HepG2 (cell line): Measurements from ENCODE around the gene PRSS8. TPM values are rescaled to one million over a fixed set of nuclear protein-coding genes. Genes with fewer than 3 reads are reported as not detected.

Experiments used
- ATF7 ChIP-seq, 2 experiments: fragments of 450-650 bp in 1 of 2; sonication (generic) in 1 of 2; formaldehyde crosslinking in 1 of 2; IDR thresholded peaks; 2 replicates each; pipeline versions ENCODE4 v1.4.0 to v1.6.1; 2016 to 2020; ENCODE audit warnings: antibody characterized with exemption in 1 of 2, mild to moderate bottlenecking in 1 of 2, missing genetic modification reagents in 1 of 2
- ETV6 ChIP-seq: sonication (generic); formaldehyde crosslinking; conservative IDR thresholded peaks from 2 replicates; pipeline ENCODE4 v1.4.0; 2020; ENCODE audit warnings: missing genetic modification reagents
- GATAD2A ChIP-seq: IDR thresholded peaks from 2 replicates; pipeline ENCODE4 v1.6.1; 2016
- HIC2 ChIP-seq: sonication (generic); formaldehyde crosslinking; IDR thresholded peaks from 2 replicates; pipeline ENCODE4 v1.9.0; 2022; ENCODE audit warnings: low read depth, missing genetic modification reagents
- KLF9 ChIP-seq: IDR thresholded peaks from 2 replicates; pipeline ENCODE4 v1.6.1; 2016; ENCODE audit warnings: low read depth
- MED8 ChIP-seq: sonication (generic); formaldehyde crosslinking; IDR thresholded peaks from 2 replicates; pipeline ENCODE4 v1.8.1; 2023; ENCODE audit warnings: mild to moderate bottlenecking, missing genetic modification reagents; ENCODE audit not compliant: insufficient replicate concordance
- NFIB ChIP-seq: sonication (generic); formaldehyde crosslinking; IDR thresholded peaks from 2 replicates; pipeline ENCODE4 v1.9.0; 2021; ENCODE audit warnings: missing genetic modification reagents, mild to moderate bottlenecking, borderline replicate concordance
- NR1H2 ChIP-seq: sonication (generic); formaldehyde crosslinking; IDR thresholded peaks from 2 replicates; pipeline ENCODE4 v1.8.1; 2022; ENCODE audit warnings: low read depth, missing genetic modification reagents, borderline replicate concordance
- PCBP1 ChIP-seq: fragments of 200-400 bp; formaldehyde crosslinking; IDR thresholded peaks from 2 replicates; pipeline ENCODE4 v1.6.1; 2017; ENCODE audit warnings: mild to moderate bottlenecking, low read depth, low read length, borderline replicate concordance
- PCBP2 ChIP-seq: fragments of 200-400 bp; formaldehyde crosslinking; optimal IDR thresholded peaks from 2 replicates; pipeline ENCODE3; 2018; ENCODE audit warnings: low read length, low read depth; ENCODE audit not compliant: poor library complexity, severe bottlenecking
- RFX3 ChIP-seq: IDR thresholded peaks from 2 replicates; pipeline ENCODE4 v1.6.1; 2016; ENCODE audit warnings: missing biosample characterization, missing genetic modification reagents
- SATB2 ChIP-seq: sonication (generic); formaldehyde crosslinking; IDR thresholded peaks from 2 replicates; pipeline ENCODE4 v1.5.0; 2020; ENCODE audit warnings: missing genetic modification reagents
- SNAPC2 ChIP-seq: sonication (generic); formaldehyde crosslinking; IDR thresholded peaks from 2 replicates; pipeline ENCODE4 v1.8.1; 2022; ENCODE audit warnings: mild to moderate bottlenecking, missing genetic modification reagents
- SOX5 ChIP-seq: IDR thresholded peaks from 2 replicates; pipeline ENCODE4 v1.6.1; 2016; ENCODE audit warnings: borderline replicate concordance
- SP1 ChIP-seq, 2 experiments: fragments of 450-650 bp in 1 of 2; sonication (generic) in 1 of 2; formaldehyde crosslinking in 1 of 2; IDR thresholded peaks; 2 replicates each; pipeline versions ENCODE4 v1.4.0 to v1.6.1; 2016 to 2020; ENCODE audit warnings: missing genetic modification reagents in 1 of 2
- TOE1 ChIP-seq: sonication (generic); formaldehyde crosslinking; IDR thresholded peaks from 2 replicates; pipeline ENCODE4 v1.4.0; 2020; ENCODE audit warnings: mild to moderate bottlenecking, missing genetic modification reagents
- ZIK1 ChIP-seq: sonication (generic); formaldehyde crosslinking; IDR thresholded peaks from 2 replicates; pipeline ENCODE4 v1.5.0; 2020; ENCODE audit warnings: mild to moderate bottlenecking, low read depth, missing genetic modification reagents, borderline replicate concordance
- ZNF10 ChIP-seq: sonication (generic); formaldehyde crosslinking; IDR thresholded peaks from 2 replicates; pipeline ENCODE4 v1.4.0; 2020; ENCODE audit warnings: mild to moderate bottlenecking, low read depth, missing genetic modification reagents, borderline replicate concordance
- ZNF263 ChIP-seq: sonication (generic); formaldehyde crosslinking; IDR thresholded peaks from 2 replicates; pipeline ENCODE4 v1.4.0; 2020; ENCODE audit warnings: missing genetic modification reagents
- ZNF33A ChIP-seq: sonication (generic); formaldehyde crosslinking; IDR thresholded peaks from 2 replicates; pipeline ENCODE4 v1.5.1; 2020; ENCODE audit warnings: missing genetic modification reagents, mild to moderate bottlenecking, moderate library complexity, borderline replicate concordance
- ZNF557 ChIP-seq: sonication (generic); formaldehyde crosslinking; IDR thresholded peaks from 2 replicates; pipeline ENCODE4 v1.4.0; 2020; ENCODE audit warnings: missing genetic modification reagents
- ZNF816 ChIP-seq: sonication (generic); formaldehyde crosslinking; IDR thresholded peaks from 2 replicates; pipeline ENCODE4 v1.8.0; 2022; ENCODE audit warnings: missing genetic modification reagents, mild to moderate bottlenecking, borderline replicate concordance
- ZNF850 ChIP-seq: sonication (generic); formaldehyde crosslinking; conservative IDR thresholded peaks from 2 replicates; pipeline ENCODE4 v1.9.0; 2021; ENCODE audit warnings: mild to moderate bottlenecking, missing genetic modification reagents
- ZSCAN20 ChIP-seq: sonication (generic); formaldehyde crosslinking; IDR thresholded peaks from 2 replicates; pipeline ENCODE4 v1.4.0; 2020; ENCODE audit warnings: missing genetic modification reagents, mild to moderate bottlenecking, borderline replicate concordance
- polyA plus RNA-seq, 8 experiments: library from polyadenylated mRNA; depleted of rRNA in 3 of 8; stranded (reverse) in 7 of 8; unstranded in 1 of 8; fragments of >200 nt; fragmentation: Illumina TruSeq in 4 of 8; extraction: Trizol in 4 of 8; gene quantifications; 2 replicates each; pipeline versions ENCODE4 v1.2.1 to v1.2.3, GENCODE V29; 2011 to 2016; ENCODE audit warnings: low read depth in 4 of 8, missing spikeins in 1 of 8, mixed read lengths in 1 of 8; ENCODE audit not compliant: insufficient read depth in 1 of 8
- total RNA-seq, 5 experiments: library from RNA; depleted of rRNA; stranded (reverse); fragments of >200 nt; fragmentation: Illumina TruSeq; extraction: Trizol; gene quantifications; 2 replicates each; pipeline ENCODE4 v1.2.3, GENCODE V29; 2016; ENCODE audit warnings: low read depth in 1 of 5
- TF ChIP-seq, protein P1 (sequence below): sonication (generic); formaldehyde crosslinking; IDR thresholded peaks from 2 replicates; pipeline ENCODE4 v1.4.0; 2020; ENCODE audit warnings: missing genetic modification reagents, borderline replicate concordance

The PRSS8 gene
- total and polyA plus RNA-seq, 2 of the 13 experiments (the other 11 are each of a cell fraction or from before 2014, with no cell fraction given): 2.6 to 7.2 TPM

DNA sequence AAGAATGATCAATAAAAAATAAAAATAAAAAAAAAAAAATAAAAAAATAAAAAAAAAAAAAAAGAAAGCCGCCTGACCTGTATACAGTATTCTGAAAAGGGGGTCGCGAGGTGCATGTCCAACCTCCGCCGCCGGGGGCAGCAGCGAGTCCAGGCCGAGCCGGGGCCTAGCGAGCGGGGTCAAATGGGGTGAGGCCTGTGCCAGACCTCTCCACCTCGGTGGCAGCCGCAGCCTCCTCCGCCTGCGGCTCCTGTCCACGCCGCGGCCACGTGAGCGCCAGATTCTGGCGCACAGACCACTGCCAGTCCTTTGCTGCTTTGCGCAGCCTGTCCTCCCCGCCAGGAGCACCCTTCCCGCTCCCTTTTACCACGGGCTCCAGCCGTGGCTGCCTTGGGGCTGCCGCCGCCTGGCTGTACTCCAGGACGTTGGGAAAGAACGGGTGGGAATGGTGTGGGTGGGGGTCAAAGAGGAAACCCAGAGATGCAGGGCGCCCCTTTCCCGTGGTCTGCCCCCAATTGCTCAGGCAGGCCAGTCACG, 29.8 kb downstream of the PRSS8 start (continued):
- 0 out of 2 replicates have a peak, but pooled peaks have one; percentile 65 for TF ChIP-seq ZNF850 (CRISPR knock-in tag)
- TF ChIP-seq ZSCAN20 (CRISPR knock-in tag): peak; percentile 94
- peak; percentile 94 for TF ChIP-seq HIC2
- peak; percentile 81; the same call in 1 of the 2 replicates for TF ChIP-seq SATB2 (CRISPR knock-in tag)
- 0 out of 2 replicates have a peak, but pooled peaks have one; percentile 62 for TF ChIP-seq NR1H2 (CRISPR knock-in tag)
- TF ChIP-seq, protein P1, sequence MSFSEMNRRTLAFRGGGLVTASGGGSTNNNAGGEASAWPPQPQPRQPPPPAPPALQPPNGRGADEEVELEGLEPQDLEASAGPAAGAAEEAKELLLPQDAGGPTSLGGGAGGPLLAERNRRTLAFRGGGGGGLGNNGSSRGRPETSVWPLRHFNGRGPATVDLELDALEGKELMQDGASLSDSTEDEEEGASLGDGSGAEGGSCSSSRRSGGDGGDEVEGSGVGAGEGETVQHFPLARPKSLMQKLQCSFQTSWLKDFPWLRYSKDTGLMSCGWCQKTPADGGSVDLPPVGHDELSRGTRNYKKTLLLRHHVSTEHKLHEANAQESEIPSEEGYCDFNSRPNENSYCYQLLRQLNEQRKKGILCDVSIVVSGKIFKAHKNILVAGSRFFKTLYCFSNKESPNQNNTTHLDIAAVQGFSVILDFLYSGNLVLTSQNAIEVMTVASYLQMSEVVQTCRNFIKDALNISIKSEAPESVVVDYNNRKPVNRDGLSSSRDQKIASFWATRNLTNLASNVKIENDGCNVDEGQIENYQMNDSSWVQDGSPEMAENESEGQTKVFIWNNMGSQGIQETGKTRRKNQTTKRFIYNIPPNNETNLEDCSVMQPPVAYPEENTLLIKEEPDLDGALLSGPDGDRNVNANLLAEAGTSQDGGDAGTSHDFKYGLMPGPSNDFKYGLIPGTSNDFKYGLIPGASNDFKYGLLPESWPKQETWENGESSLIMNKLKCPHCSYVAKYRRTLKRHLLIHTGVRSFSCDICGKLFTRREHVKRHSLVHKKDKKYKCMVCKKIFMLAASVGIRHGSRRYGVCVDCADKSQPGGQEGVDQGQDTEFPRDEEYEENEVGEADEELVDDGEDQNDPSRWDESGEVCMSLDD (CRISPR knock-in tag): peak; percentile 69; the same call in 1 of the 2 replicates
- peak; percentile 97 for TF ChIP-seq ZNF816 (CRISPR knock-in tag)
- peak; percentile 97 for TF ChIP-seq MED8
- TF ChIP-seq ZNF557 (CRISPR knock-in tag): peak; percentile 93; the same call in 1 of the 2 replicates
- TF ChIP-seq ETV6: peak; percentile 88
- TF ChIP-seq RFX3 (CRISPR knock-in tag): 0 out of 2 replicates have a peak, but pooled peaks have one; percentile 28
- TF ChIP-seq PCBP2: no peak
- 0 out of 2 replicates have a peak, but pooled peaks have one; percentile 58 for TF ChIP-seq KLF9 (CRISPR knock-in tag)
- TF ChIP-seq ZNF33A (CRISPR knock-in tag): 0 out of 2 replicates have a peak, but pooled peaks have one; percentile 34
- TF ChIP-seq ZNF263 (CRISPR knock-in tag): peak; percentile 99
- no peak for TF ChIP-seq PCBP1
- peak; percentile 93 for TF ChIP-seq GATAD2A
- TF ChIP-seq NFIB (CRISPR knock-in tag): no peak
- peak; percentile 96 for TF ChIP-seq ZIK1 (CRISPR knock-in tag)
- peak; percentile 84; the same call in 1 of the 2 replicates for TF ChIP-seq TOE1 (CRISPR knock-in tag)
- no peak for TF ChIP-seq ATF7 (IDR thresholded peaks at IDR 0.05)
- TF ChIP-seq ATF7 (CRISPR knock-in tag; IDR thresholded peaks at IDR 0.05): peak; percentile 33; the same call in 1 of the 2 replicates
- TF ChIP-seq ZNF10: no peak
- TF ChIP-seq SOX5 (CRISPR knock-in tag): peak; percentile 94
- TF ChIP-seq SP1 (IDR thresholded peaks at IDR 0.05): no peak
- TF ChIP-seq SP1 (CRISPR knock-in tag; IDR thresholded peaks at IDR 0.05): peak; percentile 50
- TF ChIP-seq SNAPC2 (CRISPR knock-in tag): peak; percentile 93
